Activated T-helper 1 cell treated with anti-CD3 and anti-CD28 coated beads, Interleukin-2, amount 50 U/mL, for 16 hours (primary cell): Measurements from ENCODE around the gene CHST5.

Experiments
- DNase-seq, 2 donors: peaks; one replicate each; pipeline ENCODE4 v3.0.0-alpha.2; 2020; ENCODE audit warnings: low read depth in 1 of 2, low spot score in 1 of 2

CHST5 gene

GRCh38 chr16:75479421-75479990, 56.4 kb downstream of the CHST5 start:
- DNase-seq, result no peak
